Neural cell (in vitro differentiated cells): ENCODE measurements around the gene SH3GL3. TPM values are rescaled to one million over a fixed set of nuclear protein-coding genes. Genes with fewer than 3 reads are reported as not detected.

Experiments used
- H2AFZ ChIP-seq: fragments of 200-600, 300-800 bp; sonication (generic), shearing (Covaris generic); 2 replicates; pipeline ENCODE4 v1.6.0; 2014; ENCODE audit warnings: low read depth, mild to moderate bottlenecking, antibody characterized with exemption, low read length, moderate library complexity
- H3F3A ChIP-seq: fragments of 200-600 bp; shearing (Covaris generic); 2 replicates; pipeline ENCODE4 v1.6.1; 2016; ENCODE audit warnings: mild to moderate bottlenecking, moderate library complexity, mixed read lengths, antibody characterized with exemption, low read length; ENCODE audit not compliant: insufficient read depth, poor library complexity, severe bottlenecking
- H3K27ac ChIP-seq: fragments of 200-600, 300-800 bp; sonication (generic), shearing (Covaris generic); 2 replicates; pipeline ENCODE4 v1.5.1; 2014; ENCODE audit warnings: mild to moderate bottlenecking, low read length, moderate library complexity
- H3K27me3 ChIP-seq: fragments of 300-800, 200-600 bp; sonication (generic), shearing (Covaris generic); 2 replicates; pipeline ENCODE4 v1.6.0; 2014; ENCODE audit warnings: mild to moderate bottlenecking, low read depth, low read length, moderate library complexity; ENCODE audit not compliant: insufficient read depth
- H3K36me3 ChIP-seq: fragments of 300-800, 200-600 bp; sonication (generic), shearing (Covaris generic); 2 replicates; pipeline ENCODE4 v1.5.1; 2014; ENCODE audit warnings: mild to moderate bottlenecking, antibody characterized with exemption, low read length, moderate library complexity; ENCODE audit not compliant: insufficient read depth
- H3K4me2 ChIP-seq: fragments of 300-800, 200-600 bp; sonication (generic), shearing (Covaris generic); 2 replicates; pipeline ENCODE4 v1.6.0; 2014; ENCODE audit warnings: mild to moderate bottlenecking, low read length
- H3K4me3 ChIP-seq: fragments of 300-800, 200-600 bp; sonication (generic), shearing (Covaris generic); 2 replicates; pipeline ENCODE4 v1.5.1; 2014; ENCODE audit warnings: mild to moderate bottlenecking, low read length, moderate library complexity
- H3K79me2 ChIP-seq: fragments of 200-600 bp; shearing (Covaris generic); replicated peaks from 2 replicates; pipeline ENCODE4 v1.6.0; 2014; ENCODE audit warnings: mild to moderate bottlenecking, low read length, moderate library complexity; ENCODE audit not compliant: insufficient read depth
- H3K9ac ChIP-seq: fragments of 300-800, 200-600 bp; sonication (generic), shearing (Covaris generic); 2 replicates; pipeline ENCODE4 v1.6.1; 2016; ENCODE audit warnings: mild to moderate bottlenecking, low read length, mixed read lengths
- H3K9me2 ChIP-seq: fragments of 200-600 bp; shearing (Covaris generic); 2 replicates; pipeline ENCODE4 v1.6.1; 2016; ENCODE audit warnings: mild to moderate bottlenecking, low read length, mixed read lengths; ENCODE audit not compliant: insufficient read depth
- H3K9me3 ChIP-seq: fragments of 200-600, 300-800 bp; sonication (generic), shearing (Covaris generic); 2 replicates; pipeline ENCODE4 v1.6.1; 2016; ENCODE audit warnings: mild to moderate bottlenecking, mixed run types, low read length, moderate library complexity, mixed read lengths
- H4K20me1 ChIP-seq: fragments of 200-600 bp; shearing (Covaris generic); 2 replicates; pipeline ENCODE4 v1.6.1; 2016; ENCODE audit warnings: mild to moderate bottlenecking, mixed run types; ENCODE audit not compliant: insufficient read depth
- CTCF ChIP-seq: fragments of 450-650 bp; IDR thresholded peaks from 2 replicates; pipeline ENCODE4 v1.5.1; 2014; ENCODE audit warnings: antibody characterized with exemption, mild to moderate bottlenecking, moderate library complexity; ENCODE audit not compliant: poor library complexity, severe bottlenecking
- EP300 ChIP-seq: fragments of 450-650 bp; conservative IDR thresholded peaks from 2 replicates; pipeline ENCODE4 v1.6.1; 2014; ENCODE audit warnings: antibody characterized with exemption, mild to moderate bottlenecking, moderate library complexity; ENCODE audit not compliant: poor library complexity, severe bottlenecking
- EZH2 ChIP-seq: fragments of 200-600, 300-800 bp; shearing (Covaris generic), sonication (generic); IDR thresholded peaks from 2 replicates; pipeline ENCODE4 v1.6.1; 2014; ENCODE audit warnings: antibody characterized with exemption, low read length, borderline replicate concordance, mild to moderate bottlenecking; ENCODE audit not compliant: insufficient read depth, poor library complexity, severe bottlenecking
- MXI1 ChIP-seq: fragments of 450-650 bp; conservative IDR thresholded peaks from 2 replicates; pipeline ENCODE4 v1.6.1; 2014; ENCODE audit warnings: antibody characterized with exemption, mild to moderate bottlenecking; ENCODE audit not compliant: poor library complexity, severe bottlenecking
- POLR2AphosphoS5 ChIP-seq: IDR thresholded peaks from 2 replicates; pipeline ENCODE4 v1.6.1; 2012
- RAD21 ChIP-seq: fragments of 450-650 bp; conservative IDR thresholded peaks from 2 replicates; pipeline ENCODE4 v1.6.1; 2014; ENCODE audit warnings: antibody characterized with exemption, mild to moderate bottlenecking, moderate library complexity
- REST ChIP-seq: IDR thresholded peaks from 2 replicates; pipeline ENCODE4 v1.6.1; 2012; ENCODE audit warnings: borderline replicate concordance
- SMC3 ChIP-seq: fragments of 450-650 bp; conservative IDR thresholded peaks from 2 replicates; pipeline ENCODE4 v1.6.1; 2014; ENCODE audit warnings: antibody characterized with exemption, mild to moderate bottlenecking, moderate library complexity; ENCODE audit not compliant: poor library complexity
- TAF1 ChIP-seq: IDR thresholded peaks from 2 replicates; pipeline ENCODE4 v1.6.1; 2012; ENCODE audit warnings: low read depth
- polyA plus RNA-seq: library from polyadenylated mRNA; depleted of rRNA; stranded (reverse); fragments of >200 nt; gene quantifications from 2 replicates; pipeline ENCODE4 v1.2.3, GENCODE V29; 2014

Gene SH3GL3
- polyA plus RNA-seq, 1 donor from 2014 or later: 104 TPM

- H4K20me1 ChIP-seq: no peaks in the 10 kb centered on the region
- no peaks in the 10 kb centered on the region for H3K9me2 ChIP-seq
- no peak overlapping the region for H3K9ac ChIP-seq
- H3K4me3 ChIP-seq: no peak overlapping the region
- H3K27me3 ChIP-seq: no peaks in the 10 kb centered on the region
- no peaks in the 10 kb centered on the region for H3K79me2 ChIP-seq
- H3K4me2 ChIP-seq: no peak overlapping the region
- no peak overlapping the region for H3K27ac ChIP-seq
- H2AFZ ChIP-seq: no peak overlapping the region
- TF ChIP-seq SMC3 (no peak), MXI1 (no peak), RAD21 (no peak), REST (no peak), EP300 (no peak), POLR2AphosphoS5 (no peak), CTCF (no peak), EZH2 (no peak), TAF1 (no peak)
- H3F3A ChIP-seq: no peaks in the 10 kb centered on the region
- H3K9me3 ChIP-seq: no peaks in the 10 kb centered on the region
- H3K36me3 ChIP-seq: no peaks in the 10 kb centered on the region
These were observed 139.9 kb downstream of the SH3GL3 start for GRCh38 chr15:83587091-83587490.

- Histone ChIP-seq H3K9me2 (no peaks in the 10 kb centered on the region), H3K27ac (no peak overlapping the region), H3K4me2 (no peak overlapping the region)
These were observed 141.3 kb downstream of the SH3GL3 start for GRCh38 chr15:83588441-83588840.

More at GRCh38 chr15:83588441-83588840, 141.3 kb downstream of the SH3GL3 start:
- Histone ChIP-seq H3F3A (no peaks in the 10 kb centered on the region), H2AFZ (no peak overlapping the region), H3K79me2 (no peaks in the 10 kb centered on the region), H3K9me3 (no peaks in the 10 kb centered on the region), H3K4me3 (no peak overlapping the region), H3K9ac (no peak overlapping the region), H4K20me1 (no peaks in the 10 kb centered on the region), H3K27me3 (no peaks in the 10 kb centered on the region), H3K36me3 (no peaks in the 10 kb centered on the region)
- TF ChIP-seq TAF1 (no peak), EZH2 (no peak), REST (no peak), SMC3 (no peak), POLR2AphosphoS5 (no peak), RAD21 (no peak), EP300 (no peak), CTCF (no peak), MXI1 (no peak)
